C4-2B (cell line): ENCODE measurements around the gene MOV10L1.

Source experiments
- CTCF ChIP-seq: fragments of 450-650 bp; conservative IDR thresholded peaks from 2 replicates; pipeline ENCODE4 v1.5.1; 2017; ENCODE audit warnings: mild to moderate bottlenecking
- ZFX ChIP-seq: fragments of 450-650 bp; IDR thresholded peaks from 2 replicates; pipeline ENCODE4 v1.6.1; 2017

DNA sequence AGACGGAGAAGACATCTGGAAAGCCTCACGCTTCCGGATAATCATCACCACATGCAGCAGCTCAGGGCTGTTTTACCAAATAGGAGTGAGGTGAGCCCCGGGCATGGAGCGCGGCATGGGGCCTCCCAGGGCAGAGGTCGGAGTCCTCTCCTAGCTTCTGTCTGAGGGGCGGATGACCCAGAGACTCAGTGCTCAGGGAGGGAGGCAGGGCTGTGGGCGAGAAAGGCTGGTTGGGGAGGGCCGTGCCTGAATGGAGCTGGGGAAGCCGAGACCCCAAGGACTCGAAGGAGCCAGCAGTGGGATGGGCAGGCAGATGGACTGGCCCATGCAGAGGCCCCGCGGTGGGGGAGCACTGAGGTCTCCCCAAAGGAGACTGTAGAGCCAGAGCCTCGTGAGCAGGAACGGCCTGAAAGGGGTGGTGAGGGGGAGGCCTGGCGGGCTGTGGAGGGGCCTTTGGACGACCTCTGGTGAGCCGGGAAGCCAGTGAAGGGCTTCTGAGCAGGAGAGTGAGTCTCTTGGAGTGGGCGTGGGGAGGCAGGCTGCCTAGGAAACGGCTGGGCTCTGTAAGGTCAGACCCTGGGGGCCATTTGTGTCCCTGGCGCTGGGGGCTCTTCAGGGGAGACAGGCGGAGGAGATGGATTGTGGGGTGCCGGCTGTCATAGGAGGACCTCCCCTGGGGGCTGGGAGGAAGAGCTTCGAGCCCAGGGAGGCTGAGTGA, 56.1 kb downstream of the MOV10L1 start:
- TF ChIP-seq CTCF (no peak), ZFX (no peak)
